SK-N-SH (cell line): ENCODE measurements around the gene RGS6.

Experiments used
- CTCF ChIP-seq: fragments of 200-600 bp; sonication (generic); IDR thresholded peaks from 2 replicates; pipeline ENCODE4 v1.6.1; 2017; ENCODE audit warnings: antibody characterized with exemption, mild to moderate bottlenecking, moderate library complexity
- POLR2AphosphoS5 ChIP-seq: IDR thresholded peaks from 2 replicates; pipeline ENCODE4 v1.6.1; 2012; ENCODE audit warnings: low read depth, low read length
- USF2 ChIP-seq: fragments of 150-350 bp; IDR thresholded peaks from 2 replicates; pipeline ENCODE4 v1.6.1; 2017; ENCODE audit warnings: antibody characterized with exemption, low read length, low read depth, borderline replicate concordance
- YY1 ChIP-seq: IDR thresholded peaks from 2 replicates; pipeline ENCODE4 v1.4.0; 2012; ENCODE audit warnings: low read depth, mild to moderate bottlenecking

GRCh38 chr14:72565917-72566316 lies 633.7 kb downstream of the RGS6 start:
- TF ChIP-seq CTCF (no peak), YY1 (no peak), USF2 (no peak), POLR2AphosphoS5 (no peak)
